Measurements from ENCODE around the gene DEDD.

DNA sequence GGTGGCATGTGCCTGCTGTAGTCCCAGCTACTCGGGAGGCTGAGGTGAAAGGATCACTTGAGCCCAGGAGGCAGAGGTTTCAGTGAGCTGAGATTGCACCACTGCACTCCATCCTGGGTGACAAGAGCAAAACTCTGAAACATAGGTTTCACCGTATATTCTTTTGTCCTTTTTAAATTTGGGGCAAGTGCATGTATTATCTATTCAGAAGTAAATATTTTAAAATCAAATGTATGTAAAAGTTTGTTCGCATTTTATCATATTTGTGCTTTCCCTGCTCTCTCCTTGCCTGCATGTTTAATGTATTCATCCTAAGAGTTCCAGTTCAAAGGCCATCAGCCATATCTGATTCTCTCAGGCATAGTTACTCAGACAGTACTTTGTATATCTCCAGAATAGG lies 13.4 kb upstream of the DEDD start:
- TF ChIP-seq GATA3 (IDR thresholded peaks at IDR 0.05; ENCODE audit: low read depth, low read length): no peak
- no peak for TF ChIP-seq GATA2 (IDR thresholded peaks at IDR 0.05; ENCODE audit: low read depth, low read length)
